HG02623 (cell line): Measurements from ENCODE around the gene CUL5.
"Not testable (repeated sequence)": the region's sequence is repeated elsewhere in the genome, so short reads cannot be mapped to it uniquely, and the experiment has no call there.

Source experiments
- ATAC-seq: cut with Tn5 transposase; IDR thresholded peaks from one replicate; pipeline ENCODE4 v1.9.1; 2021; ENCODE audit warnings: moderate library complexity; ENCODE audit not compliant: unreplicated experiment

The CUL5 gene

DNA sequence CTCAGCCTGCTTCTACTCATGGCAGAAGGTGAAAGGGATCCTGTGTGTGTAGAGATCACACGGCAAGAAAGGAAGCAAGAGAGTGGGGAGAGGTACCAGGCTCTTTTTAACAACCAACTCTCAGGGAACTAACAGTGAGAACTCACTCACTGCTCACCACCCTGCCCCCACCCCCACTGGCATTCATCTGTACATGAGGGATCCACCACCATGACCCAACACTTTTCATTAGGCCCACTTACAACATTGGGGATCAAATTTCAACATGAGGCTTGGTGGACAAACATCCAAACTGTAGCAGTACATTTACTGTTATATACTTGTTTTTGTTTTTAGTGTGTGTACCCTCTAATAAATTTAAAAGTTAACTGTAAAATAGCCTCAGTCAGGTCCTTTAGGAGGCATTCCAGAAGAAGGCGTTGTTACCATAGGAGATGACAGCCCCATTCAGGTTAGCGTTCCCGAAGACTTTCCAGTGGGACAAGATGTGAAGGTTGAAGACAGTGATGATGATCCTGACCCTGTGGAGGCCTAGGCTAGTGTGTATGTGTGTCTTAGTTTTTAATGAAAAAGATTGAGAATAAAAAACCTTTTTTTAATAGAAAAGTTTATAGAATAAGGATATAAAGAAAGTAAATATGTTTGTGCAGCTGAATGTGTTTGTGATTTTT is 11.3 kb downstream of the CUL5 start:
- no peak for ATAC-seq

GRCh38 chr11:108025387-108026080 is 16.8 kb downstream of the CUL5 start:
- ATAC-seq, result peak; percentile 93

DNA sequence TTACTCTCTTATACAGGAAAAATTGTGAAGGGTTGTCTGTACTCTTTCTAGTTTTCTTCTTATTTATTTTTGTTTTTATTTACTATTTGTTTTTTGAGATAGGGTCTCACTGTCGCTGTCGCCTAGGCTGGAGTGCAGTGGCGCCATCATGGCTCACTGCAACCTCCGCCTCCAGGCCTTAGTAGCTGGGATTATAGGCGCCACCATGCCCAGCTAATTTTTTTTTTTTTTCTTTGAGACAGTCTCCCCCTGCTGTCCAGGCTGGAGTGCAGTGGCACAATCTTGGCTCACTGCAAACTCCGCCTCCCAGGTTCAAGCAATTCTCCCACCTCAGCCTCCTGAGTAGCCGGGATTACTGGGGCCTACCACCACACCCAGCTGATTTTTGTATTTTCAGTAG is 18.4 kb downstream of the CUL5 start:
- no peak for ATAC-seq

DNA sequence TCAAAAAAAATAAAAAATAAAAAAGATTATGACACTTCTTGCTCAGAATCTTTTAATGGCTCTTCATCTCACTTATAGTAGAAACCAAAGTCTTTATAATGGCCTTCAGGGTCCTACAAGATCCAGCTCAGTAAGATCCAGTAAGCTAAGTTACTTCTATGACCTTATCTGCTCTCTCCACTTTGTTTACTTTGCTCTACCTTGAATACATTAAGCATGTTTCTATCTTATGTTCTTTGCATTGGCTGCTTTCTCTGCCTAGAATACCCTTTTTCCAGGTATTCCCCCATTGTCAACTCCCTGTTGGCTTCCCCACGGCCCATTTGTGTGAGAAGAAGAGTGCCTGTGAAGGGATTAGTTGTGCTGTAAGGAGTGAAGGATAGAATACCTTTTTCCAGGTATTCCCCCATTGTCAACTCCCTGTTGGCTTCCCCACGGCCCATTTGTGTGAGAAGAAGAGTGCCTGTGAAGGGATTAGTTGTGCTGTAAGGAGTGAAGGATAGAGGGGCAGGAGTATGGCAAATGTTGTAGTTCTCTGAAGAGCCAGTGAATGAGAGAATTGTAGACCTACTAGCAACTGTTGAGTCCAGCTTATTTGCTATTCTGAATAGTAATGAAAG is 20.2 kb downstream of the CUL5 start:
- ATAC-seq, result not testable (repeated sequence)

- ATAC-seq, result not testable (repeated sequence)
Measured at GRCh38 chr11:108031604-108032003, 22.9 kb downstream of the CUL5 start.

DNA sequence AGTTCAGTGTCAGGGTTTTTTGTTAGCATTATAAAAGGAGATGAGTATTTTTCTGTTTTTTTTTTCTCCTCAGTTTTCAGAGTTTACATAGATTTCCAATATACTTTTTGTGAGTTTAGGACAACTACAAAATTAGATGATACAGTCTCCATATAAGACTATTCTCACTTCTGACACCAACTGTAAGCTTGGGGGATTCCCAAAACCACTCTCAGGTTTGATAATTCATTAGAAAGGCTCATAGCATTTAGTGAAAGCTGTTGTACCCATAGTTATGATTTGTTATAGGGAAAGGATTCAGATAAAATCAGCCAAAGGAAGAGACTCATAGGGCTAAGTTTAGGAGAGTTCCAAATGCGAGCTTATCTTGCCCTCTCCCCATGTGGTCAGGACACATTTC is 24.1 kb downstream of the CUL5 start:
- no peak for ATAC-seq

GRCh38 chr11:108034034-108034433 is 25.3 kb downstream of the CUL5 start:
- no peak for ATAC-seq

DNA sequence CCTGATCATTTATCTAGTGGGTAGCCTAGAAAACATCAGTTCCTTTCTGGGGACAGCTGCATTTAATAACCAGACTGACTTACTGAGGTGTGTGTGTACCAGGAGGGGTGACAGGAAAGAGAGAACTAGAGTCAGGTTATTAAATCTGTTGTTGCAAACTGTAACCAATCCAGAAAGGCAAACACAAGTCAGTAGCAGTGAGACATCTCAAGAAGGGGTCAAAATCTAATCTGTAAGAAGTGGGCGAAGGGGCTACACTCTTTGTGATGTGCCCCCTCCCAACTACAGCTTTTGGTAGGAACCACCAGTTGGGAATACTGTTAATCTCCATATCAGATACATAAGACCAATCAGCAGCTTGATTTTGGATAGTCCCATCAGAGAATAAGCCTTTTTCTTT is 26.3 kb downstream of the CUL5 start:
- no peak for ATAC-seq

DNA sequence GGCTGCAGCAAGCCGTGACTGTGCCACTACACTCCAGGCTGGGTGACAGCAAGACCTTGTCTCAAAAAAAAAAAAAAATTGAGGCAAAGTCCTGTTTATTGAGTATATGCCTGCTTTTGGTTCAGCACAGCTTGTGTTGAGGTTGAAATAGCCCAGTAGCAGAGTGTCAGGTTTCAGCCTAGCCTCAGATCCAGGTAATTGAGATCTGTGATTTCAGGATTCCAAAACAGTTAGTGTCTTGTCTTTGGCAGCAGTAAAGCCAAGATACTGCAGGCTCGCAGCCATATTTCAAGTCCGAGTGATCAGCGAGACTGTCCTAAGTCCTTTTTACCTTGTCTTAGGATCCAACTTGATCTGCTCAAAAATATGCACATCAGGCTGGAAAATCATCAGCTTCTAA is 27.0 kb downstream of the CUL5 start:
- no peak for ATAC-seq

DNA sequence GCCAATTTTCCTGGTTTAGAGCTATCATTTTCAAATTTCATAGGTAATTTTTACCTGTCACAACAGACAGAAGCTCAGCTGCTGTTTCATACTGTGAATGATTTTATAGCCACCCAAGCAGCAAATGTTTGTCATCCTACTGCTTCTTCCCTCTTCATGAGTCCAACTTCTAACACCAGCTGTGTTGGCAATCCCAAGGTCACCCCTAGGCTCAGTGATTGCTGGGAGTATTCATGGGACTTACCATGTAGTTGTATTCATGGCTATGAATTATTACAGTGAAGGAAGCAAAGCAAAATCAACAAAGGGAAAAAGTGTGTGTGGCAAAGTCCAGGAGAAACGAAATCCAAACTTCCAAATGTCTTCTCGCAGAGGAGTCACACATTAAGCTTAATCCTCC is 28.5 kb downstream of the CUL5 start:
- no peak for ATAC-seq

GRCh38 chr11:108037636-108038035 is 28.9 kb downstream of the CUL5 start:
- no peak for ATAC-seq

- ATAC-seq, result no peak
Measured at GRCh38 chr11:108048269-108048668, 39.6 kb downstream of the CUL5 start.

- ATAC-seq, result no peak
Measured at GRCh38 chr11:108062336-108062735, 53.6 kb downstream of the CUL5 start.

DNA sequence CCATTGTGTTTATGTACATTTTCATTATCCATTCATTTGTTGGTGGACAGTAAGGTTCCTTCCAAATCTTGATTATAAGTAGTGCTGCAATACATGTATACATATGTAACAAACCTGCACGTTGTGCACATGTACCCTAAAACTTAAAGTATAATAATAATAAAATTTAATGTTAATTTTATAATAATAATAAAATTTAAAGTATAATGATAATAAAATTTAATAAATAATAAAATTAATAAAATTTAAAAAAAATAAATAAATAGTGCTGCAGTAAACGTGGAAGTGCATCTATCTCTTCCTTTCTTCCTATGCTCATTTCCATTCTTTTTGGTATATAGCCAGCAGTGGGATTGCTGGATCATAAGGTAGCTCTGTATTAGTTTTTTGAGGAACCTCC is 54.7 kb downstream of the CUL5 start:
- no peak for ATAC-seq

- no peak for ATAC-seq
Measured at GRCh38 chr11:108069947-108070346, 61.2 kb downstream of the CUL5 start.

DNA sequence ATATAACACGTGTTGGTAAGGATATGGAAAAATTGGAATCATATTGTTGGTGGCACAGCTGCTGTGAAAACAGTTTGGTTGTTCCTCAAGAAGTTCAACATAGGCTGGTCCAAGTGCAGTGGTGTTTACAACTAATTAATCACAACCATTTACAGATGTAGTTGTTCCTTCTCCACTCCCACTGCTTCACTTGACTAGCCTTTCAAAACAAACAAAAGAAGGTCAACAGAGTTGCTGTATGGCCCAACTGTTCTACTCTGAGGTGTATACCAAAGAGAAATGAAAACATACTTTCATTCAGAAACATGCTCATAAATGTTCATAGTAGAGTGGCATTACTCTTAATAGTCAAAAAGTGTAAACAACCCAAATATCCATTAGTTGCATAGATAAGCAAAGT is 76.1 kb downstream of the CUL5 start:
- ATAC-seq, result no peak

- no peak for ATAC-seq
Measured at GRCh38 chr11:108085672-108086071, 77.0 kb downstream of the CUL5 start.

- no peak for ATAC-seq
Measured at GRCh38 chr11:108092134-108092533, 83.4 kb downstream of the CUL5 start.

DNA sequence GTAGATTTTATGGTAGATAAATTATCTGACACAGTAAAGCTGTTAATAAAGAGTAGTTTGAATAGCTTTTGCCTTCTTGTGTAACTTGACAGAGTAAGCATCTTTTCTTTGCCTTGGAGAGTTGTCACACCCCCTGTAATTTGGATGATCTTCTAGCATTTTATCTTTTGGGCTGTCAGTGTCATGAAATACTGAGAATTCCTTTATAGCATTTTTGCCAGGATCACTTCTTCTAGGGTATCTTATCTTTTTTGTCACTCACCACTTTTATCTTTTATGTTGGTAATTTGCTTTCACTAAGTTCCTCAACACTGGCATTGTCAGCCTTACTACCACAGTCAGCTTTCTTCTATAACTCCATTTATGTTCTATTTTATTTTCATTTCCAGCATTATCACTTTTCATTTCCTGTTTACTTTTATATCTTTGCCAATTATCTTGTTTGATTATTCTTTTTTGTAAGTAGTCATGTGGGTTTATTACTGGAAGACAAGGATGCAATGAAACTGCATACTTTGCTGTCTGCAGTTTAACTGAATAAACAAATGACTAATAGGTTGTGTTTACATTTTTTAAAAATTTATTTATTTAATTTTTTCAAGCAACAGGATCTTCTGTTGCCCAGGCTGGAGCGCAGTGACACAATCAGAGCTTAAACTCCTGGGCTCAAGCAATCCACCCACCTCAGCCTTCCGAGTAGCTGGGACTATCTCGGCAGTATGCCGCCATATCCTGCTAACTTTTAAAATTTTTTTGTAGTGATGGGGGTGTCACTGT is 84.6 kb downstream of the CUL5 start:
- no peak for ATAC-seq

- ATAC-seq, result no peak
Measured at GRCh38 chr11:108097179-108097578, 88.5 kb downstream of the CUL5 start.

- no peak for ATAC-seq
Measured at GRCh38 chr11:108101090-108101775, 92.5 kb downstream of the CUL5 start.
